Activated CD8-positive, alpha-beta memory T cell treated with anti-CD3 and anti-CD28 coated beads, Interleukin-2, amount 10 ng/mL, durations not matched to agents 7 days and 5 days (primary cell): Measurements from ENCODE around the gene CDH4. TPM values are rescaled to one million over a fixed set of nuclear protein-coding genes. Genes with fewer than 3 reads are reported as not detected.
"Not testable (repeated sequence)": the region's sequence is repeated elsewhere in the genome, so short reads cannot be mapped to it uniquely, and the experiment has no call there.

ENCODE experiments used
- ATAC-seq: fragments of 150-1000 bp; cut with Tn5 transposase; one replicate; pipeline ENCODE4 v1.10.0; 2021; ENCODE audit warnings: moderate library complexity
- CTCF ChIA-PET: fragments of 350-600 bp; sonication (Branson Sonifier 250); formaldehyde crosslinking; loops from one replicate; lab custom pipeline; 2021; ENCODE audit warnings: antibody characterized with exemption; lab: Charles Lee
- DNase-seq: peaks from one replicate; pipeline ENCODE4 v3.0.0-alpha.2; 2020
- H3K27ac Mint-ChIP-seq: one replicate; pipeline ENCODE4 v1.8.0; 2021; ENCODE audit warnings: mild to moderate bottlenecking, mixed read lengths
- H3K27me3 Mint-ChIP-seq: one replicate; pipeline ENCODE4 v1.8.0; 2021; ENCODE audit warnings: mixed read lengths
- H3K36me3 Mint-ChIP-seq: one replicate; pipeline ENCODE4 v1.8.0; 2021; ENCODE audit warnings: mild to moderate bottlenecking, mixed read lengths
- H3K4me1 Mint-ChIP-seq: one replicate; pipeline ENCODE4 v1.8.0; 2021; ENCODE audit warnings: mixed read lengths
- H3K4me3 Mint-ChIP-seq: one replicate; pipeline ENCODE4 v1.8.0; 2021; ENCODE audit warnings: mild to moderate bottlenecking, moderate library complexity, mixed read lengths
- H3K9me3 Mint-ChIP-seq: one replicate; pipeline ENCODE4 v1.8.0; 2022; ENCODE audit warnings: low read depth, mixed read lengths
- total RNA-seq, 2 experiments: library from RNA; stranded (reverse); gene quantifications; one replicate each; pipeline ENCODE4 v1.2.3, GENCODE V29; 2021

CDH4 gene
- total RNA-seq, 2 experiments from 2014 or later: 0.02 TPM; not detected in 1

GRCh38 chr20:61978491-61978890, 726.4 kb downstream of the CDH4 start:
- Mint-ChIP-seq H3K27ac (no peak overlapping the region), H3K9me3 (peaks cover 9% of the 10 kb centered on the region), H3K27me3 (no peaks in the 10 kb centered on the region), H3K4me1 (peaks cover 5% of the 10 kb centered on the region), H3K4me3 (no peak overlapping the region), H3K36me3 (peaks cover 47% of the 10 kb centered on the region)
- no peak for ATAC-seq
- CTCF ChIA-PET: no interaction called here
- no peak for DNase-seq

- no peak overlapping the region for H3K4me3 Mint-ChIP-seq
- peaks cover 49% of the 10 kb centered on the region for H3K36me3 Mint-ChIP-seq
- peaks cover 15% of the 10 kb centered on the region for H3K9me3 Mint-ChIP-seq
- H3K4me1 Mint-ChIP-seq: peaks cover 5% of the 10 kb centered on the region
- H3K27me3 Mint-ChIP-seq: no peaks in the 10 kb centered on the region
- H3K27ac Mint-ChIP-seq: no peak overlapping the region
- CTCF ChIA-PET: no interaction called here
- ATAC-seq (no peak), DNase-seq (no peak)
Measured at GRCh38 chr20:61979090-61979489, 727.0 kb downstream of the CDH4 start.

GRCh38 chr20:61979701-61980635, 727.9 kb downstream of the CDH4 start:
- Mint-ChIP-seq H3K4me3 (no peak overlapping the region), H3K27me3 (no peaks in the 10 kb centered on the region), H3K27ac (no peak overlapping the region), H3K9me3 (peaks cover 16% of the 10 kb centered on the region), H3K4me1 (peaks cover 5% of the 10 kb centered on the region), H3K36me3 (peaks cover 50% of the 10 kb centered on the region)
- CTCF ChIA-PET: no interaction called here
- DNase-seq (no peak), ATAC-seq (no peak)

DNA sequence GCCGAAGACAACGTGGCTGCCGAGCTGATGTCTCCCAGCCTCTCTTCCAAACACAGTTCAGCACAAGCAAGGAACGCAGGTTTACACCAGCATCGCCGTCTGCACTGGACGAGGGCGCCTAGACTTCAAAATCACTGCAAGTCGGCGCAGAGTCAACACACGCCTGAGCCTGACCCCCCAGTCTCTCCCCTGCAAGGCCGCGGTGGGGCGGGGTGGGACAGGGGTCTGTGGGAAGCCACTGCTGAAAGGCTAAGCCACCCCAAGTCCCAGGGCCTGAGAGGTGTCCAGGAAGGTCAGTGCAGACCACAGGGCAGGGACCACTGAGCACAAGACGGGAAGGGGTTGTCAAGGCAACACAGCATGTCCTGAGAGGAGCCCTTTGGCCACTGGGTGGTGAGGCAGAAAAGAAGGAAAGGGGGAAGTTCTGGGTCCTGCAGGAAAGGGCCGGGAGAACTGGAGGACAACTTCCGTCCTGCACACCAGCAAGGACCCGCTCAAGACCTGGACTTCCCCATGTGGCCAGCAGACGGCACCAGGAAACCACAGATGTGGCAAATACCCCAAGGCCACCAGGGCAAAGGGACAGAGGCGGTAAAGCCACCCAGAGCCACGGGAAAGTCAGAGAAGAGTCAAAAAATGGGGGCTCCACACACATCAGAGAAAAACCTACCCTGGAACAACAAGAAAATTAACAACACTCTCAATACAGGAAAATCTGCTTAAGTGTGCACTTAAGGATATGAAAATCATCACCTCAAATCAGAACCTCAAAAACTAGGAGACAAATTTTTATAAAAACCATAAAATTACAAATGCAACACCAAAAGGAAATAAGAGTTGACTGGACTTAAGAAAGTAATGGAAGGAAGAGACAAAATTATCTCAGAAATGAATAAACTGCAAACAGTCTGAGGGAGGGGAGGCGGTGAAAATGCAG, 728.9 kb downstream of the CDH4 start:
- no peak for ATAC-seq
- no peaks in the 10 kb centered on the region for H3K27me3 Mint-ChIP-seq
- H3K4me1 Mint-ChIP-seq: peaks cover 5% of the 10 kb centered on the region
- no peak for DNase-seq
- H3K36me3 Mint-ChIP-seq: peaks cover 54% of the 10 kb centered on the region
- CTCF ChIA-PET: no interaction called here
- peaks cover 16% of the 10 kb centered on the region for H3K9me3 Mint-ChIP-seq
- no peak overlapping the region for H3K4me3 Mint-ChIP-seq
- H3K27ac Mint-ChIP-seq: peak overlapping the region; percentile 44

DNA sequence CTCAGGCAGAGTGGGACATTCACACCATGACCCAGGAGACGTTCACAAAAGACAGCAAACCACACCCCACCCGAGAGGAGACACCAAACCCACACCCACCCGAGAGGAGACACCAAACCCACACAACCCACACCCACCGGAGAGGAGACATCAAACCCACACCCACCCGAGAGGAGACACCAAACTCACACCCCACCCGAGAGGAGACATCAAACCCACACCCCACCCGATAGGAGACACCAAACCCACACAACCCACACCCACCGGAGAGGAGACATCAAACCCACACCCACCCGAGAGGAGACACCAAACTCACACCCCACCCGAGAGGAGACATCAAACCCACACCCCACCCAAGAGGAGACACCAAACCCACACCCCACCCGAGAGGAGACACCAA, 729.6 kb downstream of the CDH4 start:
- CTCF ChIA-PET, H3K4me1 Mint-ChIP-seq, H3K4me3 Mint-ChIP-seq, H3K27me3 Mint-ChIP-seq, DNase-seq, ATAC-seq: not testable (repeated sequence)
- Mint-ChIP-seq H3K27ac (peak overlapping the region; percentile 72), H3K36me3 (peaks cover 58% of the 10 kb centered on the region), H3K9me3 (peaks cover 16% of the 10 kb centered on the region)

DNA sequence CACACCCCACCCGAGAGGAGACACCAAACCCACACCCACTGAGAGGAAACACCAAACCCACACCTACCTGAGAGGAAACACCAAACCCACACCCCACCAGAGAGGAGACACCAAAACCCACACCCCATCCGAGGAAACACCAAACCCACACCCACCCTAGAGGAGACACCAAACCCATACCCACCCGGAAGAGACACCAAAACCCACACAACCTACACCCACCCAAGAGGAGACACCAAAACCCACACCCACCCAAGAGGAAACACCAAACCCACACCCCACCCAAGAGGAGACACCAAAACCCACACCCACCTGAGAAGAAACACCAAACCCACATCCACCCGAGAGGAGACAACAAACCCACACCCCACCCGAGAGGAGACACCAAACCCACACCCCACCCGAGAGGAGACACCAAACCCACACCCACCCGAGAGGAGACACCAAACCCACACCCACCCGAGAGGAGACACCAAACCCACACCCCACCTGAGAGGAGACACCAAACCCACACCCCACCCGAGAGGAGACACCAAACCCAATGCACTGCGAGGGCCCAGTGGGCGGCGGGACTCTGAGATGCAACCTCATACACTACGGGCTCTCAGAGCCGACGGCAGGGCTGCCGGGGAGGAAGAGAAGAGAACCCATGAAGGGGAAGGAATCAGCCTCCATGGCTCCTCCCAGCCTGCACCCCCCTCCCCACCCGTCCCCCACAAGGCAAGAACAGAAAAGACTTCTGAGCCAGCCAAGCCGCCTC, 730.3 kb downstream of the CDH4 start:
- H3K27ac Mint-ChIP-seq: peak overlapping the region; percentile 72
- peaks cover 5% of the 10 kb centered on the region for H3K4me1 Mint-ChIP-seq
- no peaks in the 10 kb centered on the region for H3K27me3 Mint-ChIP-seq
- DNase-seq (no peak), ATAC-seq (no peak)
- H3K4me3 Mint-ChIP-seq: no peak overlapping the region
- CTCF ChIA-PET: no interaction called here
- H3K9me3 Mint-ChIP-seq: peaks cover 16% of the 10 kb centered on the region
- peaks cover 61% of the 10 kb centered on the region for H3K36me3 Mint-ChIP-seq

DNA sequence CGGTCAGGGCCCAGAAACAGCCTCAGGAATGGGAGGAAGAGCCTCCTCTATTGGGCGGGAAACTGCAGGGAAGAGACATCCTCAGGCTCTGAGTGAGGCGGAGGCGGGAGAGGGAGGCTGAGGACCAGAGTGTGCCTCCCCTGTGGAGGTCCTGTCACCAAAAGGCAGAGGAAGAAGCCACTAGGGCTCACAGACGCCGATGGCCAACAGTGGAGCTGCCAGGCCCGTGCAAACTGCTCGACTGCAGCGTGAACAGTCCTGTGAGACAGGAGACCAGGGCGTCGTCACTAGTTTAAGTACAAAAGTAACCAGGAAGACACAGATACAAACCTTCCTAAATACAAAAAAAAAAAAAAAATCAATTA, 730.9 kb downstream of the CDH4 start:
- H3K4me3 Mint-ChIP-seq: no peak overlapping the region
- no peak overlapping the region for H3K27ac Mint-ChIP-seq
- DNase-seq (no peak), ATAC-seq (no peak)
- H3K36me3 Mint-ChIP-seq: peaks cover 62% of the 10 kb centered on the region
- CTCF ChIA-PET: no interaction called here
- H3K9me3 Mint-ChIP-seq: peaks cover 16% of the 10 kb centered on the region
- H3K27me3 Mint-ChIP-seq: no peaks in the 10 kb centered on the region
- H3K4me1 Mint-ChIP-seq: peaks cover 5% of the 10 kb centered on the region

GRCh38 chr20:61983965-61984364, 731.9 kb downstream of the CDH4 start:
- ATAC-seq (no peak), DNase-seq (no peak)
- CTCF ChIA-PET: no interaction called here
- peaks cover 5% of the 10 kb centered on the region for H3K4me1 Mint-ChIP-seq
- no peaks in the 10 kb centered on the region for H3K27me3 Mint-ChIP-seq
- H3K4me3 Mint-ChIP-seq: no peak overlapping the region
- H3K36me3 Mint-ChIP-seq: peaks cover 68% of the 10 kb centered on the region
- no peak overlapping the region for H3K27ac Mint-ChIP-seq
- H3K9me3 Mint-ChIP-seq: peaks cover 17% of the 10 kb centered on the region

DNA sequence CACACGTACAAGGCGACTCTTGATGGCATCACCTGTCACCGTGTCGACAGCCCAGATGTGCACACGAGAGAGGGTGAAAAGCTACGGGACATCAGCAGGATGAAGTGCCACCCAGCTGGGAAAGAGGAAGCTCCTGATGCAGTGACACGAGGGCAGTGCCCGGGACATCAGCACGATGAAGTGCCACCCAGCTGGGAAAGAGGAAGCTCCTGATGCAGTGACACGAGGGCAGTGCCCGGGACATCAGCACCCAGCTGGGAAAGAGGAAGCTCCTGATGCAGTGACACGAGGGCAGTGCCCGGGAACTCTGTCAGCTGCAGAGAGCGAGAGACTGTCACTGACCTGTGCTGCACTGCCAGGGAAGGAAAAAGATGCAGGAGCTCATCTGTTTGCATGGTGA, 732.4 kb downstream of the CDH4 start:
- H3K4me1 Mint-ChIP-seq, DNase-seq, H3K27me3 Mint-ChIP-seq, H3K27ac Mint-ChIP-seq, CTCF ChIA-PET, H3K4me3 Mint-ChIP-seq, ATAC-seq: not testable (repeated sequence)
- peaks cover 17% of the 10 kb centered on the region for H3K9me3 Mint-ChIP-seq
- peaks cover 69% of the 10 kb centered on the region for H3K36me3 Mint-ChIP-seq

- Mint-ChIP-seq H3K27me3 (no peaks in the 10 kb centered on the region), H3K4me1 (peaks cover 5% of the 10 kb centered on the region), H3K27ac (no peak overlapping the region), H3K9me3 (peaks cover 20% of the 10 kb centered on the region), H3K4me3 (no peak overlapping the region), H3K36me3 (peaks cover 74% of the 10 kb centered on the region)
- DNase-seq (no peak), ATAC-seq (no peak)
- CTCF ChIA-PET: no interaction called here
Measured at GRCh38 chr20:61985096-61985495, 733.0 kb downstream of the CDH4 start.

DNA sequence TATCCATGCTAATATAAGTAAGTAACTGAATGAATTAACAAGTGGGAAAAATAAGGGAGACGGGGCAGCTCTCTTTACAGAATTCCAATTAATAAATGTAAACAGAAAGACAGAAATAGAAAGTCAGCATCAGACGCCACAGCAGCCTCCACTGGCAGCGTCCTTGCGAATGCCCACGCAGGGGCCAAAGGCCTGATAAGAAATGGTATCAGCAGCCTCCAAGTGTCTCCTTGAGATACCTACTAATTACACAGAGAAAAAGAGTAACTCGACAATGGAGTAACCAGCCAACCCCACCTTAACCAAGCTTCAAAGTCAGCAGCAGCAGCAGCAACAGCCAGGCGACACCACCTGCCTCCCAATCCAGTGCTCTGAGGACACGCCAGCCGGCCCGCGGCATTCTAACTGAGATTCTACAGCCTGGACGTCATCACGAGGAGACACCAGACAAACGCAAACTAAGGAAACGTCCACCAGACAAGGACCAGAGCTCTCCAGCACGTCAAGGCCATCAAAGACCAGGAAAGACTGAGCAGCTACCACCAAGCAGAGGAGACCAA, 734.8 kb downstream of the CDH4 start:
- Mint-ChIP-seq H3K9me3 (peaks cover 19% of the 10 kb centered on the region), H3K4me1 (peaks cover 1% of the 10 kb centered on the region), H3K27ac (no peak overlapping the region), H3K27me3 (no peaks in the 10 kb centered on the region), H3K36me3 (peaks cover 77% of the 10 kb centered on the region), H3K4me3 (no peak overlapping the region)
- ATAC-seq: no peak
- CTCF ChIA-PET: no interaction called here
- no peak for DNase-seq

- Mint-ChIP-seq H3K27ac (no peak overlapping the region), H3K36me3 (peaks cover 82% of the 10 kb centered on the region), H3K27me3 (no peaks in the 10 kb centered on the region), H3K9me3 (peaks cover 19% of the 10 kb centered on the region), H3K4me3 (no peak overlapping the region), H3K4me1 (no peaks in the 10 kb centered on the region)
- CTCF ChIA-PET: no interaction called here
- ATAC-seq (no peak), DNase-seq (no peak)
Measured at GRCh38 chr20:61988665-61989064, 736.6 kb downstream of the CDH4 start.

- H3K4me1 Mint-ChIP-seq: no peaks in the 10 kb centered on the region
- ATAC-seq (no peak), DNase-seq (no peak)
- no peak overlapping the region for H3K4me3 Mint-ChIP-seq
- no peaks in the 10 kb centered on the region for H3K27me3 Mint-ChIP-seq
- no peak overlapping the region for H3K27ac Mint-ChIP-seq
- CTCF ChIA-PET: no interaction called here
- H3K9me3 Mint-ChIP-seq: peaks cover 14% of the 10 kb centered on the region
- peaks cover 81% of the 10 kb centered on the region for H3K36me3 Mint-ChIP-seq
Measured at GRCh38 chr20:61989741-61990140, 737.7 kb downstream of the CDH4 start.
